HFF-Myc (cell line): Measurements from ENCODE around the gene HCFC2.

Experiments used
- DNase-seq: peaks from one replicate; pipeline ENCODE4 v3.0.0-alpha.2; 2011; ENCODE audit warnings: low read depth; ENCODE audit errors: extremely low read depth
- H3K4me3 ChIP-seq: replicated peaks from 2 replicates; pipeline ENCODE4 v1.5.1; 2011; ENCODE audit warnings: low read depth, mild to moderate bottlenecking, control low read depth, low read length
- TF ChIP-seq, protein P1 (sequence below): IDR thresholded peaks from 2 replicates; pipeline ENCODE4 v1.5.1; 2012; ENCODE audit warnings: mild to moderate bottlenecking, low read depth, low read length, control low read depth; ENCODE audit errors: missing control alignments

Gene HCFC2

DNA sequence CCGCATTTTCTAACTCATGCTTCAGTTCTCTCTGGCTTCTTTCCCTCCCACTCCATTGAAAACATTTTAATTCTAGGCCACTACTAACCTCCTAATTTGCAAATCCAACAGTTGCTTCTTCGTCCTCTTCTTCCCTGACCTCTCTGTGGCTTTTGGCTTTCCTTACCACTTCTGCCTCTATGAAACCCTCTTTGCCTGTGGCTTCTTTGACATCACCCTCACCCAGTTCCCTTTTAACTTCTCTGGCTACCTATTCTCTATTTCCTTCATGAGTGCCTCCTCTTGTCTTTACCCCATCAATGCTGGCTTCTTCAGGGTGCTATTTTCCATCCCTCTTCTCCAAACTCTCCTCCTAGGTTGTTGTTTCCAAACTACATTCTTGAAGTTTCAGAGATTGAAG, 4.4 kb upstream of the HCFC2 start:
- DNase-seq = no peak
- H3K4me3 ChIP-seq = no peak overlapping the region
- TF ChIP-seq, protein P1, sequence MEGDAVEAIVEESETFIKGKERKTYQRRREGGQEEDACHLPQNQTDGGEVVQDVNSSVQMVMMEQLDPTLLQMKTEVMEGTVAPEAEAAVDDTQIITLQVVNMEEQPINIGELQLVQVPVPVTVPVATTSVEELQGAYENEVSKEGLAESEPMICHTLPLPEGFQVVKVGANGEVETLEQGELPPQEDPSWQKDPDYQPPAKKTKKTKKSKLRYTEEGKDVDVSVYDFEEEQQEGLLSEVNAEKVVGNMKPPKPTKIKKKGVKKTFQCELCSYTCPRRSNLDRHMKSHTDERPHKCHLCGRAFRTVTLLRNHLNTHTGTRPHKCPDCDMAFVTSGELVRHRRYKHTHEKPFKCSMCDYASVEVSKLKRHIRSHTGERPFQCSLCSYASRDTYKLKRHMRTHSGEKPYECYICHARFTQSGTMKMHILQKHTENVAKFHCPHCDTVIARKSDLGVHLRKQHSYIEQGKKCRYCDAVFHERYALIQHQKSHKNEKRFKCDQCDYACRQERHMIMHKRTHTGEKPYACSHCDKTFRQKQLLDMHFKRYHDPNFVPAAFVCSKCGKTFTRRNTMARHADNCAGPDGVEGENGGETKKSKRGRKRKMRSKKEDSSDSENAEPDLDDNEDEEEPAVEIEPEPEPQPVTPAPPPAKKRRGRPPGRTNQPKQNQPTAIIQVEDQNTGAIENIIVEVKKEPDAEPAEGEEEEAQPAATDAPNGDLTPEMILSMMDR = no peak

GRCh38 chr12:104060791-104061190, 3.5 kb upstream of the HCFC2 start:
- H3K4me3 ChIP-seq = no peak overlapping the region
- DNase-seq = no peak
- TF ChIP-seq, protein P1 = no peak

DNA sequence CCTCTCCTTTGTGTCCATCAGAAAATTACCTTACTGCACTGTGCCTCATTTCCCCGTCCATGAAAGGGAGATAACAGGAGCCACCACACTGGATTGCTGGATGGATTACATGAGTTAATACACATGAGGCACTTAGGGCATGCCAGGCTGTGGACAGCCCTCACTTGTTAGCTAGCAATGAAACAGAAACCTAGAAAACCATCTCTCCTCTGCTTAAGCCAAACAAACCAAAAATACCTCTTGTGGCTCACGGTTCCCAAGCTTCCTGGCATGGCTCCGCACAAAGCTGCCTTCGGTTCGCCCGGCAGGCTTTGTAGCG, 660 bp upstream of the HCFC2 start:
- TF ChIP-seq, protein P1 = no peak
- H3K4me3 ChIP-seq = peak overlapping the region; percentile 71
- DNase-seq = no peak

- TF ChIP-seq, protein P1 = no peak
- DNase-seq = no peak
- peak overlapping the region; percentile 71 for H3K4me3 ChIP-seq
These were observed 604 bp downstream of the HCFC2 start for GRCh38 chr12:104064842-104065427.

- TF ChIP-seq, protein P1 = no peak
- no peak overlapping the region for H3K4me3 ChIP-seq
- no peak for DNase-seq
These were observed 7.8 kb downstream of the HCFC2 start for GRCh38 chr12:104072099-104072498.

- TF ChIP-seq, protein P1 = no peak
- H3K4me3 ChIP-seq = no peak overlapping the region
- DNase-seq = no peak
These were observed 9.4 kb downstream of the HCFC2 start for GRCh38 chr12:104073699-104074098.

DNA sequence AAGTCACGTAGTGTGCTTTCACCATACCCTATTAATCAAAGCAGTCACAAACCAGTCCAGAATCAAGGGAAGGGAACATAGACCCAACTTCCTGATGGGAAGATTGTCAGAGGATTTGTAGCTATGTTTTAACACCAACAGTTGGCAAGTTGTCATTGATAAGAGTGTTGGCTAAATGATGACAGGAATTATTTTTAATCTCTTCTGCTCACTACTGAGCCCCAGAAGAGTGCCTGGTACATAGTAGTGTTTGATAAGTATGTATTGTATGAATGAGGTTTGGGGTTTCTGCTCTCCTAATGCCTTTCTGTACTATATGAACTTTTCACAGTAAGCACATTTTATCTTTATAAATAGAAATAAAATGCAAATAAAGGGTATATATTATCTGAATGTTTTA, 14.7 kb downstream of the HCFC2 start:
- H3K4me3 ChIP-seq = no peak overlapping the region
- DNase-seq = no peak
- TF ChIP-seq, protein P1 = no peak
